AG09309 (cell line): ENCODE results near the gene CCN5.

Experiments used
- DNase-seq: peaks from one replicate; pipeline ENCODE4 v3.0.0-alpha.2; 2010; ENCODE audit warnings: low read depth
- H3K4me3 ChIP-seq: 2 replicates; pipeline ENCODE4 v1.5.1; 2011; ENCODE audit warnings: mild to moderate bottlenecking, low read depth, low read length, moderate library complexity; ENCODE audit not compliant: control insufficient read depth
- TF ChIP-seq, protein P1 (sequence below): IDR thresholded peaks from 2 replicates; pipeline ENCODE4 v1.5.1; 2011; ENCODE audit warnings: mild to moderate bottlenecking, low read depth, low read length, inconsistent platforms; ENCODE audit not compliant: insufficient read depth, control insufficient read depth; ENCODE audit errors: missing control alignments

Gene CCN5

GRCh38 chr20:44681796-44682566 is 33.2 kb upstream of the CCN5 start:
- DNase-seq = no peak
- TF ChIP-seq, protein P1, sequence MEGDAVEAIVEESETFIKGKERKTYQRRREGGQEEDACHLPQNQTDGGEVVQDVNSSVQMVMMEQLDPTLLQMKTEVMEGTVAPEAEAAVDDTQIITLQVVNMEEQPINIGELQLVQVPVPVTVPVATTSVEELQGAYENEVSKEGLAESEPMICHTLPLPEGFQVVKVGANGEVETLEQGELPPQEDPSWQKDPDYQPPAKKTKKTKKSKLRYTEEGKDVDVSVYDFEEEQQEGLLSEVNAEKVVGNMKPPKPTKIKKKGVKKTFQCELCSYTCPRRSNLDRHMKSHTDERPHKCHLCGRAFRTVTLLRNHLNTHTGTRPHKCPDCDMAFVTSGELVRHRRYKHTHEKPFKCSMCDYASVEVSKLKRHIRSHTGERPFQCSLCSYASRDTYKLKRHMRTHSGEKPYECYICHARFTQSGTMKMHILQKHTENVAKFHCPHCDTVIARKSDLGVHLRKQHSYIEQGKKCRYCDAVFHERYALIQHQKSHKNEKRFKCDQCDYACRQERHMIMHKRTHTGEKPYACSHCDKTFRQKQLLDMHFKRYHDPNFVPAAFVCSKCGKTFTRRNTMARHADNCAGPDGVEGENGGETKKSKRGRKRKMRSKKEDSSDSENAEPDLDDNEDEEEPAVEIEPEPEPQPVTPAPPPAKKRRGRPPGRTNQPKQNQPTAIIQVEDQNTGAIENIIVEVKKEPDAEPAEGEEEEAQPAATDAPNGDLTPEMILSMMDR = no peak

DNA sequence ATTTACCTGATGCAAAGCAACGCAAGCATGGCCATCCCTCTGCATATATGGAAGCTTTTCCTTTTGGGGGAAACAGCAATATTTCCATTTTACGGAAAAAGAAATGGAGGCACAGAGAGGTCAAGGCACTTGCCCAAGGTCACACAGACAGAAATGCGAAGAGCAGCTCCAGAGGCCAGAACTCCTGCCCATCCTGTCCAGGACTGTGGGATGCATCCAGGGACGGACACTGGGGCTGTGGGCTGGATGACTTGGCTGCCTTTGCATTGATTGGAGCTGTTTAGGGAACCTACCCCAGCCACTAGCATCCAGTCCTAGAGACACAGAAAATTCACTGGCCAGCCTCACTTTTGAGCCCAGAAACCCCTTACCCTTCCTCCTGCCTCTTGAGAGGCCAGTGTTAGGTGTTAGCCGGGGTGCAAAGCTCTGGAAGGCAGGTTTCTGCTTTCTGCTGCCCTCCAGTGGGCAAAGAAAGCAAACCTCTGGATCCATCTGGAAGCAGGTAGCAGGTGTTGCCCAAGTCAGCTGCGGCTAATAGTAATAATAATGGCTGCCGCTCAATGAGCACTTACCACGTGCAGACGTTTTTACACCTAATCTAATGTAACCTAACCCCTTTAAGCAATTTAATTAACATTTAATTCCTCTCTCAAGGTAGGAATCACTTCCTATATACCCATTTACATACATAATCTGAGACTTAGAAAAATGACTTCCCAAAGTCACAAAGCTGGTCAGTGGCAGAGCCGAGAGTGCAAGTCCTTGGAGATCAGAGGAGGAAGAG is 31.7 kb upstream of the CCN5 start:
- H3K4me3 ChIP-seq = no peak overlapping the region
- TF ChIP-seq, protein P1 = peak; percentile 75
- no peak for DNase-seq

More at GRCh38 chr20:44681796-44682566, 33.2 kb upstream of the CCN5 start:
- H3K4me3 ChIP-seq = no peak overlapping the region

GRCh38 chr20:44684047-44684967 is 30.9 kb upstream of the CCN5 start:
- no peak for DNase-seq

GRCh38 chr20:44686934-44687333 is 28.2 kb upstream of the CCN5 start:
- TF ChIP-seq, protein P1 = no peak
- no peak for DNase-seq

More at GRCh38 chr20:44684047-44684967, 30.9 kb upstream of the CCN5 start:
- TF ChIP-seq, protein P1 = no peak
- no peak overlapping the region for H3K4me3 ChIP-seq

DNA sequence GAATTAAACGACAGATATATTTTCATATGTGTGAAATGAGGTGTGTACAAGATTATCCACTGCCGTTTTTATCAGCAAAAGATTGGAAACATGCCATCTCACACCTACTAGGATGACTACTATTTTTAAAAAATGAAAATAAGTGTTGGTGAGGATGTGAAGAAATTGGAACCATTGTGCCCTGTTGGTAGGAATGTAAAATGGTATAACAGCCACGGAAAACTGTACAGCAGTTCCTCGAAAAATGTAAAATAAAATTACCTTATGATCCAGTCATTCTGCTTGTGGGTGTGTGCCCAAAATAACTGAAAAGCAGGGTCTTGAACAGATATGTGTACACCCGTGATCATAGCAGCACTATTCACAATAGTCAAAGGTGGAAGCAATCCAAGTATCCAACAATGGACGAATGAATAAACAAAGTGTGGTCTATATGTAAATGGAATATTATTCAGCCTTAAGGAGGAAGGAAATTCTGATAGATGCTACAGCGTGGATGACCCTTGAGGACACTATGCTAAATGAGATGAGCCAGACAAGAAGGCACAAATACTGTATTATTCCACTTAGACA is 27.0 kb upstream of the CCN5 start:
- TF ChIP-seq, protein P1 = no peak
- no peak for DNase-seq
- no peak overlapping the region for H3K4me3 ChIP-seq

More at GRCh38 chr20:44686934-44687333, 28.2 kb upstream of the CCN5 start:
- no peak overlapping the region for H3K4me3 ChIP-seq

DNA sequence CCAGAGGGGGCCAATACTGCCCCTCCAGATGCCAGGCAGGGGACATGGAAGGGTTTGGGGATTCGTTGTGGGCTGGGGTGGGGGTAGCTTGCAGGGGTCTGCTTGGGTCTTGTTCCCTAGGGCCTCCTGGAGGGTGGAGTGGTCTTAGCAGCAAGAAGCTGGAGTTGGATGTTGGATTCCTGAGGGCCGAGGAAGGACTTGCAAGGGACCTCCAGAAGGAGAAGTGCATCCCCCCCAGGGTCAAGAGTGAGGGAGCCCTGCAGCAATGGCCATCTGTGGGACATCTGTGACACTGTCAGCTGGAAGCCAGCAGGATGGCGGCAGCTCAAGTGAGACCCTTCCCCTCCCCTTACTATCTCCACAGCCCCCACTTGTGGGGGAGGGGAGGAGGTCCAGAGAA is 25.4 kb upstream of the CCN5 start:
- H3K4me3 ChIP-seq = no peak overlapping the region
- TF ChIP-seq, protein P1 = no peak
- no peak for DNase-seq
